ENCODE measurements around the gene C1orf159. TPM values are rescaled to one million over a fixed set of nuclear protein-coding genes. Genes with fewer than 3 reads are reported as not detected.

C1orf159 gene
- total RNA-seq, 4 donors from 2014 or later: 2.8 to 6.4 (median 5.3) TPM

GRCh38 chr1:1054099-1054700, 61.7 kb downstream of the C1orf159 start:
- ATAC-seq (no peak), DNase-seq (no peak)
- Histone ChIP-seq H3K27ac (no peak overlapping the region), H3K36me3 (no peaks in the 10 kb centered on the region), H3K4me3 (no peak overlapping the region), H3K9me3 (no peaks in the 10 kb centered on the region), H3K27me3 (peaks cover 12 to 13% (median 12%) of the 10 kb centered on the region in 3 donors), H3K4me1 (peaks cover 3 to 7% of the 10 kb centered on the region in 2 donors)
- no peak for TF ChIP-seq CTCF (IDR thresholded peaks at IDR 0.05 in 4 of 5, conservative IDR thresholded peaks at IDR 0.05 in 1 of 5)
- TF ChIP-seq POLR2A (IDR thresholded peaks at IDR 0.05): no peak
- intact Hi-C loops (cut with DNase I; ENCODE audit: low total_unique reads) (no loop called here), in situ Hi-C loops (cut with MboI; ENCODE audit: low sequenced_read_pairs in 4 of 4) (no loop called here)

- Histone ChIP-seq H3K4me1 (peaks cover under 1 to 2% of the 10 kb centered on the region in 2 donors), H3K4me3 (no peak overlapping the region), H3K36me3 (no peaks in the 10 kb centered on the region), H3K9me3 (no peaks in the 10 kb centered on the region), H3K27ac (no peak overlapping the region), H3K27me3 (peaks cover 8 to 10% (median 8%) of the 10 kb centered on the region in 3 donors)
- in situ Hi-C loops (cut with MboI; ENCODE audit: low sequenced_read_pairs in 4 of 4) (no loop called here), intact Hi-C loops (cut with DNase I; ENCODE audit: low total_unique reads) (no loop called here)
- no peak for ATAC-seq
- TF ChIP-seq POLR2A (IDR thresholded peaks at IDR 0.05) (no peak), CTCF (IDR thresholded peaks at IDR 0.05 in 4 of 5, conservative IDR thresholded peaks at IDR 0.05 in 1 of 5) (no peak)
- no peak for DNase-seq
Measured at GRCh38 chr1:1053682-1054081, 62.2 kb downstream of the C1orf159 start.

DNA sequence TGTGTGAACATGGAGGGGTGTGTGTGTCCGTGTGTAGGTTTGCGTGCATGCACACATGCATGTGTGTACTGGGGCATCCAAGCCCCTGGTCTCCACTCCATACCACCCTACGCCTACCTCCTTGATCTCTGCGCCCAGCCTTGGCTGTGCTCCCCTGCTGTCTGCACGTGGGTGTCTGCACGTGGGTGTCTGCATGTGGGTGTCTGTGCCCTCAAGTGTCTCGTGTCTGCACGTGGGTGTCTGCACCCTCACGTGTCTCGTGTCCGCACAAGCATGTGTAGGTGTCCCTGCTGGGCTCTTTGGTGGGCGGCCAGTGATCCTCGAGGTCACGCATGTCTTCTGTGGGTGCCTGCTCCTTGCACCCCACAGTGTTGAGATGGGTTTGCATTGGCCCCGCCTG, 62.9 kb downstream of the C1orf159 start:
- Histone ChIP-seq H3K4me1 (no peaks in the 10 kb centered on the region), H3K27me3 (peaks cover 1 to 3% (median 1%) of the 10 kb centered on the region in 3 donors), H3K9me3 (no peaks in the 10 kb centered on the region), H3K27ac (no peak overlapping the region), H3K36me3 (no peaks in the 10 kb centered on the region), H3K4me3 (no peak overlapping the region)
- in situ Hi-C loops (cut with MboI; ENCODE audit: low sequenced_read_pairs in 4 of 4) (no loop called here), intact Hi-C loops (cut with DNase I; ENCODE audit: low total_unique reads) (no loop called here)
- ATAC-seq: no peak
- DNase-seq: no peak
- TF ChIP-seq POLR2A (IDR thresholded peaks at IDR 0.05) (no peak), CTCF (IDR thresholded peaks at IDR 0.05 in 4 of 5, conservative IDR thresholded peaks at IDR 0.05 in 1 of 5) (no peak)

- no peaks in the 10 kb centered on the region for H3K36me3 ChIP-seq
- no peak for DNase-seq
- TF ChIP-seq POLR2A (IDR thresholded peaks at IDR 0.05) (no peak), CTCF (IDR thresholded peaks at IDR 0.05 in 4 of 5, conservative IDR thresholded peaks at IDR 0.05 in 1 of 5) (no peak)
- H3K4me3 ChIP-seq: no peak overlapping the region
- intact Hi-C loops (cut with DNase I; ENCODE audit: low total_unique reads) (no loop called here), in situ Hi-C loops (cut with MboI; ENCODE audit: low sequenced_read_pairs in 4 of 4) (no loop called here)
- no peaks in the 10 kb centered on the region for H3K4me1 ChIP-seq
- no peaks in the 10 kb centered on the region for H3K27me3 ChIP-seq
- H3K9me3 ChIP-seq: no peaks in the 10 kb centered on the region
- no peak overlapping the region for H3K27ac ChIP-seq
- no peak for ATAC-seq
Measured at GRCh38 chr1:1052003-1052840, 63.7 kb downstream of the C1orf159 start.

All from gastrocnemius medialis (tissue), 4 donors.